Loucy (cell line): ENCODE measurements around the gene PCDHGC4.

ENCODE experiments used
- H2AFZ ChIP-seq: fragments of 200-600 bp; sonication (generic); 2 replicates; pipeline ENCODE4 v1.6.0; 2016; ENCODE audit warnings: antibody characterized with exemption, mild to moderate bottlenecking, low read length, moderate library complexity
- H3F3A ChIP-seq: fragments of 200-600 bp; 2 replicates; pipeline ENCODE4 v1.6.0; 2016; ENCODE audit warnings: antibody characterized with exemption, low read depth, mild to moderate bottlenecking
- H3K27me3 ChIP-seq: fragments of 200-600 bp; sonication (generic); 2 replicates; pipeline ENCODE4 v1.6.1; 2014; ENCODE audit warnings: low read length, mild to moderate bottlenecking; ENCODE audit not compliant: insufficient read depth, poor library complexity, severe bottlenecking
- H3K36me3 ChIP-seq: fragments of 200-600 bp; sonication (generic); 2 replicates; pipeline ENCODE4 v1.6.1; 2016; ENCODE audit warnings: low read length; ENCODE audit not compliant: insufficient read depth
- H3K4me1 ChIP-seq: fragments of 200-600 bp; sonication (generic); 2 replicates; pipeline ENCODE4 v1.5.1; 2014; ENCODE audit warnings: low read length, mild to moderate bottlenecking; ENCODE audit not compliant: insufficient read depth, poor library complexity, severe bottlenecking
- H3K4me2 ChIP-seq: fragments of 200-600 bp; sonication (generic); 2 replicates; pipeline ENCODE4 v1.6.0; 2014; ENCODE audit warnings: antibody characterized with exemption, low read length, low read depth, mild to moderate bottlenecking; ENCODE audit not compliant: poor library complexity, severe bottlenecking
- H3K4me3 ChIP-seq: fragments of 200-600 bp; sonication (generic); 2 replicates; pipeline ENCODE4 v1.5.1; 2014; ENCODE audit warnings: low read length, mild to moderate bottlenecking, mixed read lengths; ENCODE audit not compliant: poor library complexity, severe bottlenecking
- H3K79me2 ChIP-seq: fragments of 200-600 bp; sonication (generic); 2 replicates; pipeline ENCODE4 v1.6.1; 2014; ENCODE audit warnings: low read length; ENCODE audit not compliant: insufficient read depth
- H3K9ac ChIP-seq: fragments of 200-600 bp; sonication (generic); 2 replicates; pipeline ENCODE4 v1.6.0; 2014; ENCODE audit warnings: mild to moderate bottlenecking, low read depth, low read length, moderate library complexity; ENCODE audit not compliant: poor library complexity, severe bottlenecking
- H3K9me2 ChIP-seq: fragments of 200-600 bp; sonication (generic); replicated peaks from 2 replicates; pipeline ENCODE4 v1.6.1; 2016; ENCODE audit warnings: low read depth, low read length, mixed read lengths
- H3K9me3 ChIP-seq: fragments of 200-600 bp; sonication (generic); 2 replicates; pipeline ENCODE4 v1.6.1; 2014; ENCODE audit warnings: mild to moderate bottlenecking, antibody characterized with exemption, low read length, low read depth; ENCODE audit not compliant: insufficient read depth
- H4K20me1 ChIP-seq: fragments of 200-600 bp; sonication (generic); 2 replicates; pipeline ENCODE4 v1.6.0; 2014; ENCODE audit warnings: antibody characterized with exemption, low read length, mild to moderate bottlenecking; ENCODE audit not compliant: insufficient read depth, poor library complexity, severe bottlenecking
- EZH2phosphoT487 ChIP-seq: fragments of 200-600 bp; IDR thresholded peaks from 2 replicates; pipeline ENCODE4 v1.6.1; 2018; ENCODE audit warnings: antibody characterized with exemption, mild to moderate bottlenecking, moderate library complexity, borderline replicate concordance
- TF ChIP-seq, protein P1 (sequence below): fragments of 200-600 bp; sonication (generic); conservative IDR thresholded peaks from 2 replicates; pipeline ENCODE4 v1.5.1; 2014; ENCODE audit warnings: mild to moderate bottlenecking, antibody characterized with exemption, low read length

PCDHGC4 gene

GRCh38 chr5:141491323-141492167 lies 6.7 kb downstream of the PCDHGC4 start:
- TF ChIP-seq EZH2phosphoT487: no peak
- TF ChIP-seq, protein P1, sequence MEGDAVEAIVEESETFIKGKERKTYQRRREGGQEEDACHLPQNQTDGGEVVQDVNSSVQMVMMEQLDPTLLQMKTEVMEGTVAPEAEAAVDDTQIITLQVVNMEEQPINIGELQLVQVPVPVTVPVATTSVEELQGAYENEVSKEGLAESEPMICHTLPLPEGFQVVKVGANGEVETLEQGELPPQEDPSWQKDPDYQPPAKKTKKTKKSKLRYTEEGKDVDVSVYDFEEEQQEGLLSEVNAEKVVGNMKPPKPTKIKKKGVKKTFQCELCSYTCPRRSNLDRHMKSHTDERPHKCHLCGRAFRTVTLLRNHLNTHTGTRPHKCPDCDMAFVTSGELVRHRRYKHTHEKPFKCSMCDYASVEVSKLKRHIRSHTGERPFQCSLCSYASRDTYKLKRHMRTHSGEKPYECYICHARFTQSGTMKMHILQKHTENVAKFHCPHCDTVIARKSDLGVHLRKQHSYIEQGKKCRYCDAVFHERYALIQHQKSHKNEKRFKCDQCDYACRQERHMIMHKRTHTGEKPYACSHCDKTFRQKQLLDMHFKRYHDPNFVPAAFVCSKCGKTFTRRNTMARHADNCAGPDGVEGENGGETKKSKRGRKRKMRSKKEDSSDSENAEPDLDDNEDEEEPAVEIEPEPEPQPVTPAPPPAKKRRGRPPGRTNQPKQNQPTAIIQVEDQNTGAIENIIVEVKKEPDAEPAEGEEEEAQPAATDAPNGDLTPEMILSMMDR: no peak
- Histone ChIP-seq H3K36me3 (no peaks in the 10 kb centered on the region), H2AFZ (no peak overlapping the region), H3K4me2 (no peak overlapping the region), H3K9me2 (no peaks in the 10 kb centered on the region), H3K9me3 (no peaks in the 10 kb centered on the region), H3K4me3 (no peak overlapping the region), H3K79me2 (no peaks in the 10 kb centered on the region), H3K27me3 (no peaks in the 10 kb centered on the region), H3K9ac (no peak overlapping the region), H3K4me1 (no peaks in the 10 kb centered on the region), H3F3A (no peaks in the 10 kb centered on the region), H4K20me1 (no peaks in the 10 kb centered on the region)

- Histone ChIP-seq H3K4me1 (no peaks in the 10 kb centered on the region), H3K9me2 (no peaks in the 10 kb centered on the region), H3K27me3 (no peaks in the 10 kb centered on the region), H3F3A (no peaks in the 10 kb centered on the region), H3K4me3 (no peak overlapping the region), H3K79me2 (no peaks in the 10 kb centered on the region), H3K4me2 (no peak overlapping the region), H3K9ac (no peak overlapping the region), H2AFZ (no peak overlapping the region), H4K20me1 (no peaks in the 10 kb centered on the region), H3K9me3 (no peaks in the 10 kb centered on the region), H3K36me3 (no peaks in the 10 kb centered on the region)
- TF ChIP-seq, protein P1: no peak
- no peak for TF ChIP-seq EZH2phosphoT487
Observed at GRCh38 chr5:141492168-141492885, 7.5 kb downstream of the PCDHGC4 start.

DNA sequence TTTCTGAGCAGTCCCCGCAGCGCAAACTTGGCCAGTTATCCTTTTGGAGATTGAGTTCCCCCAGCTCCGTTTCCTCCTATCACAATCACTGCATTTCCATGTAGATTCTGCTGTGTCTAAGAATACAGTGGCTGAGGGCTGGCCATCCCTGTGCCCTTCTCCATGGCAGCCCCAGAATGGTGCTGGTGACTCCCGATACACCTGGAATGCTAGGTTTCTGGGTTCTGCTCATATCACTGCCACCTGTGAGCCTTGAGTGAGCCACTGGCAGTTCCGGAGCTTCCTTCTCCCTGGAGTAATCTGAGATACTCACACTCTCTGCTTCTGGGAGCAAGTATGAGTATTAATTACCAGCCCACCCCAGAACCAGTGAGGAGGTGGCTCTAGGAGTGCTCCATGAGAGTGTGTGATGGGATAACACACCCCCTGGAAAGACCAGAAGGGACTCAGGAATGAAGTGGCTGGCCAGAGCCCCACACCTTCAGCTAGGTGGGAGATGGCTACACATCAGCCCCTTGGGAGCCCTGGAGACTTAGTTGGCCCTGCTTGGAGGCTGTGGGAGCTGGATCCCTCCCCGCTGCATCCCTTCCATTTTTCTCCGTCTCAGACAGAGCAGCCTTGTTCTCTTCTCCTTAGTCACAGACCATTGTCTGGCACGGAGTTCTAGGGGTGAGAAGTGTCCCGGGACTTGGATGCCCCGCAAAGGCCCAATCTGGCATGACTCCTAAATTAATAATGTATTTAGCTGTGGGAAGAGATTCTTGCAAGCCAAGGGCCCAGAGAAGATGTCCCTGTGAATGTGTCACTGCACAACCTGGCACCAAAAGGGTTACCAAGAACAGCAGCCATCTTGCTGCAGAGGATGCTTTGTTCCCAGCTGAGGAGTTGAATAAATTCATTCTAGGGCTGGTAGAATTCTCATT lies 8.9 kb downstream of the PCDHGC4 start:
- no peaks in the 10 kb centered on the region for H3K27me3 ChIP-seq
- H3K9me3 ChIP-seq: no peaks in the 10 kb centered on the region
- no peaks in the 10 kb centered on the region for H3F3A ChIP-seq
- H3K79me2 ChIP-seq: no peaks in the 10 kb centered on the region
- TF ChIP-seq, protein P1: no peak
- no peak for TF ChIP-seq EZH2phosphoT487
- no peaks in the 10 kb centered on the region for H4K20me1 ChIP-seq
- H2AFZ ChIP-seq: no peak overlapping the region
- no peaks in the 10 kb centered on the region for H3K4me1 ChIP-seq
- H3K9me2 ChIP-seq: no peaks in the 10 kb centered on the region
- no peak overlapping the region for H3K4me3 ChIP-seq
- no peak overlapping the region for H3K4me2 ChIP-seq
- no peaks in the 10 kb centered on the region for H3K36me3 ChIP-seq
- no peak overlapping the region for H3K9ac ChIP-seq
